Pancreas (tissue), 10 donors: ENCODE data around the gene TMPRSS6. TPM values are rescaled to one million over a fixed set of nuclear protein-coding genes. Genes with fewer than 3 reads are reported as not detected.
A peak's percentile ranks its signal among the peaks of the same experiment; 100 is the strongest.

Experiments used
- ATAC-seq, 4 donors: fragments of 200-7000 bp; cut with Tn5 transposase; one replicate each; pipeline versions ENCODE4 v1.8.0 to v1.9.1; 2020; ENCODE audit warnings: mild to moderate bottlenecking in 4 of 4, moderate library complexity in 4 of 4
- DNase-seq, 6 donors: peaks; one replicate each; pipeline ENCODE4 v3.0.0-alpha.2; 2020
- FAIRE-seq: peaks from 2 replicates; lab custom pipeline; 2012; peaks lifted over from hg19 to GRCh38; lab: Jason Lieb, UNC
- H3K27ac ChIP-seq, 4 donors: fragments of 200-600 bp; sonication (generic); 1 replicate in 3 of 4; 2 replicates in 1 of 4; pipeline versions ENCODE4 v1.5.0 to v1.8.0; 2020
- H3K27me3 ChIP-seq, 4 donors: fragments of 200-600 bp; one replicate each; pipeline ENCODE4 v1.8.0; 2021
- H3K36me3 ChIP-seq, 3 donors: fragments of 200-600 bp; sonication (generic) in 1 of 3; one replicate each; pipeline versions ENCODE4 v1.5.0 to v1.8.0; 2020 to 2021
- H3K4me1 ChIP-seq, 3 donors: fragments of 200-600 bp; one replicate each; pipeline ENCODE4 v1.8.0; 2021
- H3K4me3 ChIP-seq, 4 donors: fragments of 200-600 bp; sonication (generic) in 2 of 4; one replicate each; pipeline versions ENCODE4 v1.5.0 to v1.8.0; 2020 to 2021
- H3K9me3 ChIP-seq, 4 donors: fragments of 200-600 bp; one replicate each; pipeline ENCODE4 v1.8.0; 2021
- WGBS, 2 donors: extraction: QIAGEN DNeasy Blood & Tissue Kit; methylation state at CpG; one replicate each; pipeline ENCODE4 v1.1.7; 2013; 5-methylcytosine and 5-hydroxymethylcytosine counted together
- intact Hi-C, 3 donors: fragments of 100-400 bp; cut with DNase I; formaldehyde crosslinking; loops; one replicate each; pipeline versions ENCODE4 v1.11.1 to v1.14.2; 2022
- polyA plus RNA-seq, 2 donors: library from polyadenylated mRNA; stranded (reverse); fragments of 200-250 nt; gene quantifications; one replicate each; pipeline ENCODE4 v1.2.3, GENCODE V29; 2013
- total RNA-seq, 6 donors: library from RNA; stranded (reverse); fragmentation: NEBNext Ultra II Directional in 4 of 6; extraction: Animal tissue kit (Norgen Biotek cat#: 25700) in 4 of 6; gene quantifications; one replicate each; pipeline versions ENCODE4 v1.2.1 to v1.2.4, GENCODE V29; 2021 to 2023
- TF ChIP-seq, protein P1 (sequence below), 4 donors: fragments of 200-600 bp; sonication (generic) in 3 of 4; IDR thresholded peaks; one replicate each; pipeline versions ENCODE4 v1.5.0 to v1.8.0; 2021; ENCODE audit warnings: antibody characterized with exemption in 4 of 4
- donor health status: healthy with polysubstance abuse.
- donor health status: DM: no; HTN: no; CAD: no; lungs with moderate emphysema.
- donor health status: DM: no; HTN: no; CAD: no.
- donor health status: control.
- donor health status: control.
- donor health status: Bipolar disorder and iron deficiency.
- donor health status: DM: yes; HTN: yes; CAD: no.
- donor health status: DM: no; HTN: no; CAD: no.
- donor health status: DM: no; HTN: no; CAD: no.
- donor health status: DM: yes; HTN: yes; CAD: no.

The TMPRSS6 gene
- total and polyA plus RNA-seq, 8 donors: 0.13 to 3.1 (median 0.33) TPM

GRCh38 chr22:37140686-37141323, 31.3 kb upstream of the TMPRSS6 start:
- H3K27ac ChIP-seq: no peak overlapping the region
- TF ChIP-seq, protein P1, sequence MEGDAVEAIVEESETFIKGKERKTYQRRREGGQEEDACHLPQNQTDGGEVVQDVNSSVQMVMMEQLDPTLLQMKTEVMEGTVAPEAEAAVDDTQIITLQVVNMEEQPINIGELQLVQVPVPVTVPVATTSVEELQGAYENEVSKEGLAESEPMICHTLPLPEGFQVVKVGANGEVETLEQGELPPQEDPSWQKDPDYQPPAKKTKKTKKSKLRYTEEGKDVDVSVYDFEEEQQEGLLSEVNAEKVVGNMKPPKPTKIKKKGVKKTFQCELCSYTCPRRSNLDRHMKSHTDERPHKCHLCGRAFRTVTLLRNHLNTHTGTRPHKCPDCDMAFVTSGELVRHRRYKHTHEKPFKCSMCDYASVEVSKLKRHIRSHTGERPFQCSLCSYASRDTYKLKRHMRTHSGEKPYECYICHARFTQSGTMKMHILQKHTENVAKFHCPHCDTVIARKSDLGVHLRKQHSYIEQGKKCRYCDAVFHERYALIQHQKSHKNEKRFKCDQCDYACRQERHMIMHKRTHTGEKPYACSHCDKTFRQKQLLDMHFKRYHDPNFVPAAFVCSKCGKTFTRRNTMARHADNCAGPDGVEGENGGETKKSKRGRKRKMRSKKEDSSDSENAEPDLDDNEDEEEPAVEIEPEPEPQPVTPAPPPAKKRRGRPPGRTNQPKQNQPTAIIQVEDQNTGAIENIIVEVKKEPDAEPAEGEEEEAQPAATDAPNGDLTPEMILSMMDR (IDR thresholded peaks at IDR 0.05): no peak
- no peak for ATAC-seq
- no peak for FAIRE-seq
- no peaks in the 10 kb centered on the region for H3K36me3 ChIP-seq
- intact Hi-C loops: no loop called here
- DNase-seq: no peak
- no peaks in the 10 kb centered on the region for H3K27me3 ChIP-seq
- WGBS, 2 donors: 77 to 84% methylated on average over 16 of the region's 16 CpGs
- H3K9me3 ChIP-seq: no peaks in the 10 kb centered on the region
- H3K4me1 ChIP-seq: no peaks in the 10 kb centered on the region
- no peak overlapping the region for H3K4me3 ChIP-seq

DNA sequence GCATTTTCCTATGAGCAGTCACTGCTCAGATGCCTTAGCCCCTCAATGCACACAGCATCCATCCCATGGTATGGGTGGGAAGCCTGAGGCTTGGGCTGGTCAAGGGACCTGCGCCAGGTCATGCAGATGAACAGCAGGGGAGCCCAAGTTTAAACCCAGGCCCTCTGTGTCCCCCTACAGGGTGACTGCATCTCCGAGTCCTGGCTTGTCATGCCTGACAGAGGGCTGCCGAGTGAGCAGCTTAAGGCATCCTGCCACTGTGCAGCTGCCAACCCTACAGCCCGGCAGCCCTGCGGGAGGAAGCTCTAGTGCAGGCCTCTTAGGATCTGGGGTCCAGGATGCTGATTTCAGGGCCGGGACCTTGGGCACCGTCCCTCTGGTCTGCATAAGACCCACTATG, 30.2 kb upstream of the TMPRSS6 start:
- ATAC-seq (no peak), DNase-seq (no peak), FAIRE-seq (no peak)
- Histone ChIP-seq H3K27ac (no peak overlapping the region), H3K4me3 (no peak overlapping the region), H3K4me1 (no peaks in the 10 kb centered on the region), H3K36me3 (no peaks in the 10 kb centered on the region), H3K9me3 (no peaks in the 10 kb centered on the region), H3K27me3 (no peaks in the 10 kb centered on the region)
- intact Hi-C loops: no loop called here
- 78 to 86% methylated on average over 7 of the region's 7 CpGs for WGBS, 2 donors
- TF ChIP-seq, protein P1 (IDR thresholded peaks at IDR 0.05): no peak

DNA sequence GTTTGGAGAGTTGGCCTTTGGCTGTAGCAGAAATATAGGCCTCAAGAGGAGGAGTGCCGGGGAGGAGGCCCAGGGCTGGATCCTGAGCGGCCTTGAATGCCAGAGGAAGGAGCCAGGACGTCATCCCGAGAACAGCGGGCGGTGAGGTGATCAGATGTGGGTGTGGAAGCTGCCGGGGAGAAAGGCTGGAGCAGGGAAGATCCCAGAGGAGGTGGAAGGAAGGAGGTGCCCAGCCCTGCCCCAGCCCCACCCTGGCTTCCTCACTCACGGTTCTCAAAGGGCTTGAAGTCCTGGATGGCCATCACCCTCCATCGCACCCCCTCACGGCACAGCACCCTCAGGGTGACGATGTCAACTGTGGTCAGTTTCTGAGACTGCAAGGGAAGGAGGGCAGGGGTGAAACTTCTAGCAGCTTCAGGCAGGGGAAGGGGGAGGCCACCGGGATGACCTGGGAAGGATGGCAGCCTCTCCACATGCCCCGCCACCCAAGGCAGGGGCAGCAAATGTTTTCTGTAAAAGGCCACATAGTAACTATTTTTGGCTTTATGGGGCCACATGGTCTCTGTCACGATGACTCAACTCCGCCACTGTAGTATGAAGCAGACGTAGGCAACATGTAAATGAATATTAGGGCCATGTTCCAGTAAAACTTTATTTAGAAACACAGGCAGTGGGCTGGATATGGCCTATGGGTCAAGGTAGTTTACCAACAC, 29.5 kb upstream of the TMPRSS6 start:
- 64 to 71% methylated on average over 16 of the region's 16 CpGs for WGBS, 2 donors
- intact Hi-C loops: no loop called here
- Histone ChIP-seq H3K27ac (no peak overlapping the region), H3K9me3 (no peaks in the 10 kb centered on the region), H3K27me3 (no peaks in the 10 kb centered on the region), H3K4me3 (no peak overlapping the region), H3K4me1 (no peaks in the 10 kb centered on the region), H3K36me3 (no peaks in the 10 kb centered on the region)
- DNase-seq (peak in 1 of 6 donors; percentile 10), FAIRE-seq (no peak), ATAC-seq (no peak)
- TF ChIP-seq, protein P1 (IDR thresholded peaks at IDR 0.05): no peak

DNA sequence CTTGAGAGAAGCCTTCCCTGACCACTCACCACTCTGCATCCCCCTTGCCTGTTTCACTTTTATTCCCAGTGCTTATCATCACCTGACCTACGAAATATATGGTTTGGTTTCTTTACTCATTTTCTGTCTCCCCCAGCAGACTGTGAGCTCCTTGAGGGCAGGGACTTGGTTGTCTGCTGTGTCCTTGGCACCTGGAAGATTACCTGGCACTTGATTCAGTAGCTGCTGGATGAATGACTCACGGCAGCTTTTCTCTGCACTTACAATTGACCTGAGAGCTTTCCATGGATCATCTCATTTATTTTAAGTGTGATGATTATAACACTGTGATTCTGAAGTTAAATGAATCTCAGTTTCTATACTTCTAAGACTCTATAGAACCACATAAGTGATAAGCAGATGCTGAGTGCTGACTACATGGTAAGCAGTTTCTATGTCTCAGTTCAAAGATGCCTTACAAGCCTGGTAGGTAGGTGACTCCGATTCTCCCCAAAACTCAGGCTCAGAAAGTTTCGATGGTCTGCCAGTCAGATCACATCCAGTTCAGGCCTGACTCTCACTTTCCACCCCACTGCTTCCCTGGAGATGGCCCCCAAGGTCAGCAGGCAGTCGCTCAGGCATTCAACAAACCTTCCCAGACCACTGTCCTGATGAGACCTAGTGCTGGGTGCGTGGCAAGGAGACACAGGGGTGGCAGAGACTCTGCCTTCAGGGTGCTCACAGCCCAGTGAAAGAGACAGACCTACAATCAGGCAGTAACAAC, 28.6 kb upstream of the TMPRSS6 start:
- no peaks in the 10 kb centered on the region for H3K9me3 ChIP-seq
- H3K27ac ChIP-seq: no peak overlapping the region
- intact Hi-C loops: no loop called here
- H3K4me1 ChIP-seq: no peaks in the 10 kb centered on the region
- DNase-seq (no peak), FAIRE-seq (no peak), ATAC-seq (no peak)
- TF ChIP-seq, protein P1 (IDR thresholded peaks at IDR 0.05): no peak
- WGBS, 2 donors: 70 to 72% methylated on average over 6 of the region's 6 CpGs
- no peak overlapping the region for H3K4me3 ChIP-seq
- no peaks in the 10 kb centered on the region for H3K27me3 ChIP-seq
- no peaks in the 10 kb centered on the region for H3K36me3 ChIP-seq
